ENCODE data around the gene APC2.

GRCh38 chr19:1488282-1488601 is 38.3 kb downstream of the APC2 start:
- TF ChIP-seq POLR2A (IDR thresholded peaks at IDR 0.05; ENCODE audit: low read length) (no peak), GATA1 (IDR thresholded peaks at IDR 0.05; ENCODE audit: low read depth, low read length) (no peak)
